ENCODE results near the gene MEI1. TPM values are rescaled to one million over a fixed set of nuclear protein-coding genes. Genes with fewer than 3 reads are reported as not detected.

The MEI1 gene
- total RNA-seq, 1 donor from 2014 or later = 28.9 TPM

DNA sequence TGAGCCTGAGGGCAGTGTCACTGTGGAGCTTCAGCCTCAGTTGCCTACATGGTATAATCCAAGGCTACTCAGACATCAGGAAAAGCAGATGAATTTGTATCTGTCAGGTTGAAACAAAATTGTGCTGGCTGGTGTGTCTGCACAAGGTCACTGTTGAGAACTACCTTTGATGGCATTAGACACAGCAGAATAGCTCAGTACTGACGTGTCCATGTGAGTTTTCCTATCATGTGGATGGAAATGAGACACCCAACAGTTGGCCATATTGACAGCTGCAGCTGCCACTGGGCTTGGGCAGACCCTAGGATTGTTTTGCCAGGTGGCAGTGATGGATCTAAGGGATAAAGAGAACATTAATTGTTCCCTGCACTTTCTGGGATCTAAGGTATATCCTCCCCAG lies 116.9 kb downstream of the MEI1 start:
- Mint-ChIP-seq H3K4me3 (no peak overlapping the region), H3K36me3 (ENCODE audit: low read depth) (peaks cover 41% of the 10 kb centered on the region), H3K4me1 (no peaks in the 10 kb centered on the region), H3K27me3 (no peaks in the 10 kb centered on the region), H3K9me3 (no peaks in the 10 kb centered on the region), H3K27ac (no peak overlapping the region)
- intact Hi-C loops (cut with micrococcal nuclease) = no loop called here
- ChIA-PET POLR2A (interaction anchor here (0.9 kb wide), 1 partner anchor 124 kb away, joined by 4 read pairs; no protein-coding TSS in a partner anchor), CTCF (no interaction called here)
- DNase-seq (no peak), ATAC-seq (ENCODE audit: low read depth) (no peak)
- TF ChIP-seq, protein P1, sequence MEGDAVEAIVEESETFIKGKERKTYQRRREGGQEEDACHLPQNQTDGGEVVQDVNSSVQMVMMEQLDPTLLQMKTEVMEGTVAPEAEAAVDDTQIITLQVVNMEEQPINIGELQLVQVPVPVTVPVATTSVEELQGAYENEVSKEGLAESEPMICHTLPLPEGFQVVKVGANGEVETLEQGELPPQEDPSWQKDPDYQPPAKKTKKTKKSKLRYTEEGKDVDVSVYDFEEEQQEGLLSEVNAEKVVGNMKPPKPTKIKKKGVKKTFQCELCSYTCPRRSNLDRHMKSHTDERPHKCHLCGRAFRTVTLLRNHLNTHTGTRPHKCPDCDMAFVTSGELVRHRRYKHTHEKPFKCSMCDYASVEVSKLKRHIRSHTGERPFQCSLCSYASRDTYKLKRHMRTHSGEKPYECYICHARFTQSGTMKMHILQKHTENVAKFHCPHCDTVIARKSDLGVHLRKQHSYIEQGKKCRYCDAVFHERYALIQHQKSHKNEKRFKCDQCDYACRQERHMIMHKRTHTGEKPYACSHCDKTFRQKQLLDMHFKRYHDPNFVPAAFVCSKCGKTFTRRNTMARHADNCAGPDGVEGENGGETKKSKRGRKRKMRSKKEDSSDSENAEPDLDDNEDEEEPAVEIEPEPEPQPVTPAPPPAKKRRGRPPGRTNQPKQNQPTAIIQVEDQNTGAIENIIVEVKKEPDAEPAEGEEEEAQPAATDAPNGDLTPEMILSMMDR (IDR thresholded peaks at IDR 0.05) = no peak

DNA sequence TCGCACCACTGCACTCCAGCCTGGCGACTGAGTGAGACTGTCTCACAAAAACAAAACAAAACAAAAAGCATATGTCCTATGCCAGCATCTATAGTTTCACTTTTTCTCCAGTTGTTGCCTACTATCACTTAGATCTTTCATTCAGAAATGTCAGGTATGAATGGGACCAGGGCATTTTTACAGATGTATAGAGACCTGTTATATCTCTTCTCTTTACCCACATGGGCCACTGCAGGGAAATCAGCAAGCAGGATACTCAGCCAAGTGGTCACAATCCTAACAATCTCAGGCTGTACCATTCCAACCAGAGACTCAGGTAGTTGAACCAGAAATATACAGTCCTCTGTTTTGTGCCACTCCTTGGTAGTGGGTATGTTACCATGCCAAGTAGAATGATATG lies 117.6 kb downstream of the MEI1 start:
- Mint-ChIP-seq H3K27ac (no peak overlapping the region), H3K9me3 (no peaks in the 10 kb centered on the region), H3K4me1 (no peaks in the 10 kb centered on the region), H3K36me3 (ENCODE audit: low read depth) (peaks cover 37% of the 10 kb centered on the region), H3K27me3 (no peaks in the 10 kb centered on the region), H3K4me3 (no peak overlapping the region)
- POLR2A ChIA-PET = no interaction called here
- DNase-seq (no peak), ATAC-seq (ENCODE audit: low read depth) (no peak)
- intact Hi-C loops (cut with micrococcal nuclease) = no loop called here
- CTCF ChIA-PET = no interaction called here
- TF ChIP-seq, protein P1 (IDR thresholded peaks at IDR 0.05) = no peak

DNA sequence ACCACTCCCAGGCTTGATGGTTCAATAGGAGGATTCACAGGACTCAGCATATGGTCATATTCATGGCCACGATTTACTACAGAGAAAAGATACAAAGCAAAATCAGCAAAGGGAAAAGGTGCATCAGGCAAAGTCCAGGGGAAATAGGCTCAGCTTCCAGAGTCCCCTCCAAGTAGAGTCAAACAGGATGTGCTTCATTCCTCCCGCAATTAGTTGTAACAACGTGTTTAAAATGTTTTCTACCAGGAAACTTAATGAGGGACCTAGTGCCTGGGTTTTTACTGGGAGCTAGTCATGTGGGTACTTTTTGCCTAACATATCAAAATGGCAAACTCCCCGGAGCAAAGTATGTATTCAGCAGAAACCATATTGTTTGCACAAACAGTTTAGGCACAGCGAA lies 118.7 kb downstream of the MEI1 start:
- no peaks in the 10 kb centered on the region for H3K27me3 Mint-ChIP-seq
- peaks cover 5% of the 10 kb centered on the region for H3K4me1 Mint-ChIP-seq
- H3K4me3 Mint-ChIP-seq = no peak overlapping the region
- ChIA-PET CTCF (interaction anchor here (1.5 kb wide), 1 partner anchor 123 kb away, joined by 4 read pairs; no protein-coding TSS in a partner anchor), POLR2A (interaction anchor here (0.7 to 1.6 kb wide), 3 partner anchors 15 to 109 kb away, joined by 3 to 6 read pairs (median 4); partner anchors contain the start of genes SREBF2 and TNFRSF13C)
- peaks cover 36% of the 10 kb centered on the region for H3K36me3 Mint-ChIP-seq (ENCODE audit: low read depth)
- no peak overlapping the region for H3K27ac Mint-ChIP-seq
- TF ChIP-seq, protein P1 (IDR thresholded peaks at IDR 0.05) = no peak
- intact Hi-C loops (cut with micrococcal nuclease) = no loop called here
- ATAC-seq (ENCODE audit: low read depth) (no peak), DNase-seq (no peak)
- H3K9me3 Mint-ChIP-seq = no peaks in the 10 kb centered on the region

- CTCF ChIA-PET = interaction anchor here (1.5 kb wide), 1 partner anchor 122 kb away, joined by 4 read pairs; no protein-coding TSS in a partner anchor
- DNase-seq (no peak), ATAC-seq (ENCODE audit: low read depth) (no peak)
- H3K4me3 Mint-ChIP-seq = no peak overlapping the region
- no peak overlapping the region for H3K27ac Mint-ChIP-seq
- POLR2A ChIA-PET = interaction anchor here (0.7 to 1.6 kb wide), 3 partner anchors 14 to 108 kb away, joined by 3 to 6 read pairs (median 4); partner anchors contain the start of genes SREBF2 and TNFRSF13C
- no peaks in the 10 kb centered on the region for H3K27me3 Mint-ChIP-seq
- peaks cover 31% of the 10 kb centered on the region for H3K36me3 Mint-ChIP-seq (ENCODE audit: low read depth)
- TF ChIP-seq, protein P1 (IDR thresholded peaks at IDR 0.05) = no peak
- intact Hi-C loops (cut with micrococcal nuclease) = no loop called here
- H3K4me1 Mint-ChIP-seq = peaks cover 5% of the 10 kb centered on the region
- H3K9me3 Mint-ChIP-seq = no peaks in the 10 kb centered on the region
Measured at GRCh38 chr22:41818596-41818995, 119.3 kb downstream of the MEI1 start.

GRCh38 chr22:41819257-41819656 lies 120.0 kb downstream of the MEI1 start:
- Mint-ChIP-seq H3K4me1 (peaks cover 5% of the 10 kb centered on the region), H3K36me3 (ENCODE audit: low read depth) (peaks cover 32% of the 10 kb centered on the region), H3K9me3 (no peaks in the 10 kb centered on the region), H3K27me3 (no peaks in the 10 kb centered on the region), H3K4me3 (no peak overlapping the region), H3K27ac (no peak overlapping the region)
- ChIA-PET POLR2A (no interaction called here), CTCF (no interaction called here)
- TF ChIP-seq, protein P1 (IDR thresholded peaks at IDR 0.05) = no peak
- DNase-seq (no peak), ATAC-seq (ENCODE audit: low read depth) (no peak)
- intact Hi-C loops (cut with micrococcal nuclease) = no loop called here

Measured in activated B cell treated with CpG ODN at 0.5 μM for 24 hours (primary cell).